Measurements from ENCODE around the gene ADGRL3.

Gene ADGRL3

DNA sequence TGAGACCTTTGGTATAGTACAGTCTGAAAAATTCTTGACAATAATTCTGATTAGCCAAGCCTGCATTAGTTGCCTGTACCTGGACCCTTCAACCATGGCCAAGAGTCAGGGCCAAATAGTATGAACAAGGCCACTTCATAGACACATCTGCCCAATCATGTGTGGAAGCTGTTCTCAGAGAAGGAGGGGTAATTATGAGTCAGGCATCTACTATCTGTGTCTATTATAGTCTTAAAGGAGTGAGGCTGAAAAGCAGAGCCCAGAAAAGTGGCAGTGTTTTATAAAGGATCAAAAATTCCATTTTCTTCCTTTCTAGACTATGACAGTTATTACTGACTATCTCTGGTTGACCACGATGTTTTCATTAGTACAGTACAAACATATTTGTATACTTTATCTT, 5.0 kb upstream of the ADGRL3 start:
- in situ Hi-C loops (cut with HindIII; ENCODE audit: low sequenced_read_pairs) = no loop called here
- no peak overlapping the region for H3K4me3 ChIP-seq (ENCODE audit: low read depth, low read length)
- TF ChIP-seq, protein P1, sequence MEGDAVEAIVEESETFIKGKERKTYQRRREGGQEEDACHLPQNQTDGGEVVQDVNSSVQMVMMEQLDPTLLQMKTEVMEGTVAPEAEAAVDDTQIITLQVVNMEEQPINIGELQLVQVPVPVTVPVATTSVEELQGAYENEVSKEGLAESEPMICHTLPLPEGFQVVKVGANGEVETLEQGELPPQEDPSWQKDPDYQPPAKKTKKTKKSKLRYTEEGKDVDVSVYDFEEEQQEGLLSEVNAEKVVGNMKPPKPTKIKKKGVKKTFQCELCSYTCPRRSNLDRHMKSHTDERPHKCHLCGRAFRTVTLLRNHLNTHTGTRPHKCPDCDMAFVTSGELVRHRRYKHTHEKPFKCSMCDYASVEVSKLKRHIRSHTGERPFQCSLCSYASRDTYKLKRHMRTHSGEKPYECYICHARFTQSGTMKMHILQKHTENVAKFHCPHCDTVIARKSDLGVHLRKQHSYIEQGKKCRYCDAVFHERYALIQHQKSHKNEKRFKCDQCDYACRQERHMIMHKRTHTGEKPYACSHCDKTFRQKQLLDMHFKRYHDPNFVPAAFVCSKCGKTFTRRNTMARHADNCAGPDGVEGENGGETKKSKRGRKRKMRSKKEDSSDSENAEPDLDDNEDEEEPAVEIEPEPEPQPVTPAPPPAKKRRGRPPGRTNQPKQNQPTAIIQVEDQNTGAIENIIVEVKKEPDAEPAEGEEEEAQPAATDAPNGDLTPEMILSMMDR (IDR thresholded peaks at IDR 0.05; ENCODE audit: low read depth, low read length) = no peak
- no peak for DNase-seq (ENCODE audit: low read depth, low spot score)

DNA sequence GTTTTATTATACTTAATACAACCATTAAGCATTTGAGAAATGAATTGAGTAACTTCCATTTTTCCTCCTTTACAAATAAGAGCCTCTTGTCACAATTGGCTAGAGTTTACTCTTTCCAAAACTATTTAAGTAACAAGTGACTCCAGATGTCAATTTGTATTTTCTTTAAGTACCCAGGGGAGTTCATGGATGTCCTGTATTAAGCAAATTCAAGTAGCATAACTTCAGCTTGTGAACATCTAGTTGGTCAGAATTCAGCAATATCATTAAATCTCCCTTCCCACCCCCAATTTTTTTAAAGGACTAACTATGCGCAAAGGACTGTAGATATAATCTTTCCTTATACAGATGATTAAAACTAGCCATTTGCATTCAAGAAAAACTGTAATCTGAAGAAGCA, 1.4 kb upstream of the ADGRL3 start:
- DNase-seq (ENCODE audit: low read depth, low spot score) = no peak
- TF ChIP-seq, protein P1 (IDR thresholded peaks at IDR 0.05; ENCODE audit: low read depth, low read length) = no peak
- in situ Hi-C loops (cut with HindIII; ENCODE audit: low sequenced_read_pairs) = no loop called here
- no peak overlapping the region for H3K4me3 ChIP-seq (ENCODE audit: low read depth, low read length)

DNA sequence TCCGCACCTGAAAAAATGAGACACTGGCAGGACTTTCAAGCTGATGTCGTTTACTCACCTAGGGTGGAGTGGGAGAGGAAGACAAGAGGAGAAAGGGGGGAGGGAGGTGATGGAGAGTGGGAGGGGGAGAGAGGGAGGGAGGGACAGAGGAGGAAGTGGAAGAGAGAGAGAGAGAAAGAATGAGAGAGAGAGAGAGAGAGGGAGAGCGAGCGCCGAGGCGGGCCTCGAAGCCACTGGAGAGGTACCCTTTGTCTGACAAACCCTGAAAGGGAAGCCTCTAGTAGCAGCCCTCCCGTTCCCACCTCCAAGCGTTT, 296 bp upstream of the ADGRL3 start:
- no peak for DNase-seq (ENCODE audit: low read depth, low spot score)
- TF ChIP-seq, protein P1 (IDR thresholded peaks at IDR 0.05; ENCODE audit: low read depth, low read length) = no peak
- in situ Hi-C loops (cut with HindIII; ENCODE audit: low sequenced_read_pairs) = no loop called here
- H3K4me3 ChIP-seq (ENCODE audit: low read depth, low read length) = peak overlapping the region; percentile 61

DNA sequence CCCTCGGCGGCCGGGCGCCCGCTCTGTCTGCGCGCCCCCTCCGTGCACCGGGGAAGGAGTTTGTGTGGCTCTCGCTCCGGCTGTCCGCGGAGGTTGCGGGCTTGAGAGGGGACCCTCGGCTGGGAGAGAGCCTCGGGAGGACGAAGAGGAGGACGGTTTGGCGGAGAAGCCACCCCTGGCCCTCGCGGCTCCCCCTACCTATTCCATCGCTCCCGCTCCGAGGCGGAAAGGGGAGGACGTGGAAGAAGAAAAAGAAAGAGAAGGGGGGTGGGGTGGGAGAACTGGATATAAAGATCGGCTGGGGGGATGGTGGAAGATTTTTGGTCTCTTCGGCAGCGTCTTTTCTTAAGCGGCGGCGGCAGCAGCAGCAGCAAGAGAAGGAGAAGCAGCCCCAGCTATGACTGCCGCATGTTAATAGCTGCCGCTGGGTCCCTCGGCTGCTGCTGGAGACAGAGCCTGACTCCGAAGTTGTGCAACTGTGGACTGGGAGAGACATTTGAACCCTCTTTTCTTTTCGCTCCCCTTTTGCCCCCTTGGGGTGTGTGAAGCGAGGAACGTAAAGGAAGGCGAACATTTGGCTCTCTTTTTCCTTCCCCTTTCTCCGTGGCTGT, 895 bp downstream of the ADGRL3 start:
- TF ChIP-seq, protein P1 (IDR thresholded peaks at IDR 0.05; ENCODE audit: low read depth, low read length) = no peak
- in situ Hi-C loops (cut with HindIII; ENCODE audit: low sequenced_read_pairs) = no loop called here
- DNase-seq (ENCODE audit: low read depth, low spot score) = peak; percentile 46
- H3K4me3 ChIP-seq (ENCODE audit: low read depth, low read length) = peak overlapping the region; percentile 61

DNA sequence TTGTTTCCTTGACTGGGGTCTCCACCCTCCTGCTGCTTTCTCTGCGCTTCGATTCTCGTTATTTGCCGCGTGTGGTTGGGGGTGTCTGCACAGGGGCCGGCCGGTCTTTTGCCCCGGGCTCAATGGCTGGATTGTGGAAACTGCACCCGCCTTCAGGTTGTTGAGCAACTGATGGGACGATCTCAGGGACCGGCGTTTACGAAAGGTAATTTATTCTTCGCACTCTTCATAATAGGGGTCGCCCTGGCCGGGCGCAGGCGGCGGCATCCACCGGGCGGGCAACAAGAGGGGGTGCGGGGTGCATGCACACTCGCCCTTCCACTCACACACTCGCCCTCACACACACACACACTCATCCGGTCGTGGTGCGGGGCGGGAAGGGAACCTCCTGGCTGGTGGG, 1.4 kb downstream of the ADGRL3 start:
- H3K4me3 ChIP-seq (ENCODE audit: low read depth, low read length) = peak overlapping the region; percentile 61
- in situ Hi-C loops (cut with HindIII; ENCODE audit: low sequenced_read_pairs) = no loop called here
- TF ChIP-seq, protein P1 (IDR thresholded peaks at IDR 0.05; ENCODE audit: low read depth, low read length) = no peak
- DNase-seq (ENCODE audit: low read depth, low spot score) = no peak

DNA sequence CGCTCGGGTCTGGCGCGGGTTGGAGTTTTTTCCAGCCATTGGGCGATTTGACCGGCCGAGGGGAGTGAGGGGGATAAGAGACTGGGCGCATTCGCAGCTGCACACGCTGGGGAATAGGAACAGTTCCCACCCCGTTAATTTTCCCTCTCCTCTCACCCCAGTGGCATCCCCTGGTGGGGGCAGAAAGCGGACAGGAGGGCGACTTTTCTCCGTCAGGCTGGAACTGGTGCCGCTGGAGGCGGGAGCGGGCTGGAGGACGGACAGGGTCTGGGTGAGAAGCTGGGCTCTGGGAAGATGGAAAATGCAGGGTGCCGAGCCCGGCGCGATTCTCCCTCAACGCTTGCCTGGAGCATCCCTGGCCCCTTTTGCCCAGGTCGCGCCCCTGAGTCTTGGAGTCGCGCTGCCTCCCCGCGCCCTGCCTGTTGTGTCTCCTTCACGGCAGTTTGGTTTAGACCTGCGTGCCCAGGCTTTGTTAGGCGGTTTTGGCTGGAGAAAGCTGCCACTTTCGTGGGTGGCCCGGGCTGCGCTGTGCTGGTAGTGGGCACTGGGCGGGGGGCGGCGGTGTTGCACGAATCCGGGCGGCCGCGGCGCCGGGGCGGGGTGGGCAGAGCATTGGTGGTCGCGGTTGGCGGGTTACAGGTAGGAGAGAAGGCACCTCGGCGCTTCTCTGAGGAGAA, 2.0 kb downstream of the ADGRL3 start:
- DNase-seq (ENCODE audit: low read depth, low spot score) = peak; percentile 8
- in situ Hi-C loops (cut with HindIII; ENCODE audit: low sequenced_read_pairs) = no loop called here
- TF ChIP-seq, protein P1 (IDR thresholded peaks at IDR 0.05; ENCODE audit: low read depth, low read length) = no peak
- H3K4me3 ChIP-seq (ENCODE audit: low read depth, low read length) = peak overlapping the region; percentile 61
